Lower leg skin (tissue), 3 donors: Measurements from ENCODE around the gene UNC45B.

Source experiments
- POLR2A ChIP-seq, 2 donors: fragments of 450-650 bp; IDR thresholded peaks; one replicate each; pipeline ENCODE4 v1.6.1; 2016 to 2017; ENCODE audit warnings: antibody characterized with exemption in 2 of 2, mild to moderate bottlenecking in 1 of 2, moderate library complexity in 1 of 2
- TF ChIP-seq, protein P1 (sequence below), 3 donors: fragments of 450-650 bp; IDR thresholded peaks; one replicate each; pipeline ENCODE4 v1.5.1; 2016; ENCODE audit warnings: antibody characterized with exemption in 3 of 3, mild to moderate bottlenecking in 3 of 3, moderate library complexity in 2 of 3

DNA sequence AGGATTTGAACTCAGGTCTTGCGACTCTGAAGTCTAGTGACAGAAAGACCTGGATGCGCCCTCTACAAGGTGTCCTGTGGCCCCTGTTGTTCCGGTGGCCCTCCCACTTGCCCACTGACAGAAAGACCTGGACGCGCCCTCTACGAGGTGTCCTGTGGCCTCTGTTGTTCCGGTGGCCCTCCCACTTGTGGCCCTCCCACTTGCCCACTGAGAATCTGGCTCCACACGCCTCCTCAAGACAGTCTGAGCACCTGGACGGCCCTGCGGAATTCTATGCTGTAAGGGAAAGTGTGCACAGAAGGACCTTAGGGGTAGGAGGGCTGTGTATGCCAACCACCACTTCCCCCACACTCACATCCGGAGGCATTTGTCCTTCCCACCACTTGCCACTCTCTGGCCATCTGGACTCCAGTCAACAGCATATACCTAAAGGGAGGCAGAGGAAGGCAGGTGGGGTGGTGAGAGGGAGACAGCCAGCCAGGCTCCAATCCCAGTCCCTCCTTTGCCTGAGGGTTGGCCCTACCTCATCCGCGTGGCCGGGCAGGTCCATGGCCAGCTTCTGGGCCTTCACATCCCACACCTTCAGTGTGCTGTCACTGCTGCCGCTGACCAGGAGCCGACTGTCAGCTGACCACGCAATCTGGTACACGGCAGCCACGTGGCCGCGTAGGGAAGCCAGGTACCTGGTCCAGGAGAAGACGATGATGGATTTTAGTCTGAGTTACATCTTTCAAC is 14.6 kb upstream of the UNC45B start:
- no peak for TF ChIP-seq POLR2A (IDR thresholded peaks at IDR 0.05)
- TF ChIP-seq, protein P1, sequence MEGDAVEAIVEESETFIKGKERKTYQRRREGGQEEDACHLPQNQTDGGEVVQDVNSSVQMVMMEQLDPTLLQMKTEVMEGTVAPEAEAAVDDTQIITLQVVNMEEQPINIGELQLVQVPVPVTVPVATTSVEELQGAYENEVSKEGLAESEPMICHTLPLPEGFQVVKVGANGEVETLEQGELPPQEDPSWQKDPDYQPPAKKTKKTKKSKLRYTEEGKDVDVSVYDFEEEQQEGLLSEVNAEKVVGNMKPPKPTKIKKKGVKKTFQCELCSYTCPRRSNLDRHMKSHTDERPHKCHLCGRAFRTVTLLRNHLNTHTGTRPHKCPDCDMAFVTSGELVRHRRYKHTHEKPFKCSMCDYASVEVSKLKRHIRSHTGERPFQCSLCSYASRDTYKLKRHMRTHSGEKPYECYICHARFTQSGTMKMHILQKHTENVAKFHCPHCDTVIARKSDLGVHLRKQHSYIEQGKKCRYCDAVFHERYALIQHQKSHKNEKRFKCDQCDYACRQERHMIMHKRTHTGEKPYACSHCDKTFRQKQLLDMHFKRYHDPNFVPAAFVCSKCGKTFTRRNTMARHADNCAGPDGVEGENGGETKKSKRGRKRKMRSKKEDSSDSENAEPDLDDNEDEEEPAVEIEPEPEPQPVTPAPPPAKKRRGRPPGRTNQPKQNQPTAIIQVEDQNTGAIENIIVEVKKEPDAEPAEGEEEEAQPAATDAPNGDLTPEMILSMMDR (IDR thresholded peaks at IDR 0.05): no peak
